A673 (cell line): ENCODE results near the gene NRF1. TPM values are rescaled to one million over a fixed set of nuclear protein-coding genes. Genes with fewer than 3 reads are reported as not detected.

Source experiments
- BruUV-seq: library from RNA; stranded (reverse); fragments of 400-500 nt; replicated peaks from 2 replicates; lab custom pipeline; 2021; lab: Mats Ljungman, UMichigan
- CTCF ChIA-PET: fragments of 300-600 bp; sonication (Branson Sonifier 250); formaldehyde crosslinking; loops from one replicate; lab custom pipeline; 2022; ENCODE audit warnings: antibody characterized with exemption; lab: Charles Lee
- POLR2A ChIA-PET: fragments of 300-600 bp; sonication (Branson Sonifier 250); formaldehyde crosslinking; loops from one replicate; lab custom pipeline; 2022; ENCODE audit warnings: antibody characterized with exemption; ENCODE audit not compliant: low non-redundant PET; lab: Charles Lee
- DNase-seq: peaks from one replicate; pipeline ENCODE4 v3.0.0-alpha.2; 2015; ENCODE audit warnings: low spot score
- H3K27ac ChIP-seq: fragments of 200-600 bp; sonication (generic); 2 replicates; pipeline ENCODE4 v1.5.1; 2016; ENCODE audit warnings: mixed run types, low read depth, mild to moderate bottlenecking, mixed read lengths, antibody characterized with exemption, low read length; ENCODE audit not compliant: poor library complexity, severe bottlenecking
- H3K27me3 ChIP-seq: fragments of 200-600 bp; sonication (generic); replicated peaks from 2 replicates; pipeline ENCODE4 v1.6.1; 2017; ENCODE audit warnings: mixed run types, low read depth, mild to moderate bottlenecking, mixed read lengths, antibody characterized with exemption, low read length; ENCODE audit not compliant: insufficient read depth, poor library complexity
- H3K36me3 ChIP-seq: fragments of 200-600 bp; sonication (generic); 2 replicates; pipeline ENCODE4 v1.6.1; 2016; ENCODE audit warnings: mixed run types, mild to moderate bottlenecking, mixed read lengths, antibody characterized with exemption, low read length; ENCODE audit not compliant: insufficient read depth, poor library complexity, severe bottlenecking
- H3K4me1 ChIP-seq: fragments of 200-600 bp; sonication (generic); 2 replicates; pipeline ENCODE4 v1.6.1; 2017; ENCODE audit warnings: mixed run types, mild to moderate bottlenecking, mixed read lengths, antibody characterized with exemption, low read length; ENCODE audit not compliant: insufficient read depth, poor library complexity, severe bottlenecking
- H3K4me3 ChIP-seq: fragments of 200-600 bp; sonication (generic); 2 replicates; pipeline ENCODE4 v1.5.1; 2016; ENCODE audit warnings: low read depth, mixed run types, mild to moderate bottlenecking, mixed read lengths, low read length; ENCODE audit not compliant: poor library complexity, severe bottlenecking
- H3K9me3 ChIP-seq: fragments of 200-600 bp; sonication (generic); 2 replicates; pipeline ENCODE4 v1.6.1; 2016; ENCODE audit warnings: mixed run types, low read depth, mild to moderate bottlenecking, mixed read lengths, antibody characterized with exemption, low read length; ENCODE audit not compliant: poor library complexity, severe bottlenecking
- CTCF ChIP-seq: fragments of 300-800, 200-600 bp; sonication (generic); conservative IDR thresholded peaks from 2 replicates; pipeline ENCODE4 v1.5.1; 2017; ENCODE audit warnings: low read depth, mild to moderate bottlenecking, antibody characterized with exemption, low read length, moderate library complexity, mixed read lengths
- EZH2 ChIP-seq: fragments of 200-600 bp; sonication (generic); IDR thresholded peaks from 2 replicates; pipeline ENCODE4 v1.6.1; 2017; ENCODE audit warnings: borderline replicate concordance, low read depth, mild to moderate bottlenecking, mixed read lengths, antibody characterized with exemption, low read length; ENCODE audit not compliant: poor library complexity, severe bottlenecking
- intact Hi-C: fragments of 100-400 bp; cut with micrococcal nuclease; formaldehyde crosslinking; loops from one replicate; pipeline ENCODE4 v1.10.0; 2022; ENCODE audit not compliant: unreplicated experiment
- total RNA-seq: library from RNA; stranded (reverse); gene quantifications from 2 replicates; pipeline ENCODE4 v1.2.3, GENCODE V29; 2021

Gene NRF1
- total RNA-seq, 1 experiment from 2014 or later = 30.2 TPM

GRCh38 chr7:129789000-129789399 is 177.5 kb downstream of the NRF1 start:
- Histone ChIP-seq H3K36me3 (no peaks in the 10 kb centered on the region), H3K4me1 (peaks cover 12% of the 10 kb centered on the region), H3K27me3 (peaks cover 22% of the 10 kb centered on the region), H3K9me3 (no peaks in the 10 kb centered on the region), H3K27ac (no peak overlapping the region), H3K4me3 (no peak overlapping the region)
- CTCF ChIA-PET = no interaction called here
- TF ChIP-seq EZH2 = no peak
- no peak for TF ChIP-seq CTCF
- BruUV-seq = no TSS peak
- POLR2A ChIA-PET = no interaction called here
- intact Hi-C loops = no loop called here
- DNase-seq = no peak

GRCh38 chr7:129789652-129790051 is 178.1 kb downstream of the NRF1 start:
- ChIA-PET POLR2A (no interaction called here), CTCF (interaction anchor here (0.6 kb wide), 1 partner anchor 31 kb away, joined by 3 read pairs; no protein-coding TSS in a partner anchor)
- Histone ChIP-seq H3K27me3 (peaks cover 15% of the 10 kb centered on the region), H3K4me3 (no peak overlapping the region), H3K36me3 (no peaks in the 10 kb centered on the region), H3K27ac (no peak overlapping the region), H3K4me1 (peaks cover 12% of the 10 kb centered on the region), H3K9me3 (no peaks in the 10 kb centered on the region)
- no peak for TF ChIP-seq EZH2
- TF ChIP-seq CTCF = no peak
- DNase-seq = no peak
- intact Hi-C loops = no loop called here
- BruUV-seq = no TSS peak

GRCh38 chr7:129790136-129790535 is 178.6 kb downstream of the NRF1 start:
- ChIA-PET CTCF (interaction anchor here (0.6 kb wide), 1 partner anchor 31 kb away, joined by 3 read pairs; no protein-coding TSS in a partner anchor), POLR2A (no interaction called here)
- no TSS peak for BruUV-seq
- TF ChIP-seq CTCF = no peak
- TF ChIP-seq EZH2 = no peak
- H3K4me1 ChIP-seq = peaks cover 9% of the 10 kb centered on the region
- intact Hi-C loops = no loop called here
- H3K27me3 ChIP-seq = peaks cover 11% of the 10 kb centered on the region
- no peak for DNase-seq
- no peaks in the 10 kb centered on the region for H3K36me3 ChIP-seq
- H3K4me3 ChIP-seq = no peak overlapping the region
- H3K9me3 ChIP-seq = no peaks in the 10 kb centered on the region
- H3K27ac ChIP-seq = no peak overlapping the region
